Loucy (cell line): Measurements from ENCODE around the gene INPP4B.

Source experiments
- H2AFZ ChIP-seq: fragments of 200-600 bp; sonication (generic); 2 replicates; pipeline ENCODE4 v1.6.0; 2016; ENCODE audit warnings: antibody characterized with exemption, mild to moderate bottlenecking, low read length, moderate library complexity
- H3F3A ChIP-seq: fragments of 200-600 bp; 2 replicates; pipeline ENCODE4 v1.6.0; 2016; ENCODE audit warnings: antibody characterized with exemption, low read depth, mild to moderate bottlenecking
- H3K27me3 ChIP-seq: fragments of 200-600 bp; sonication (generic); 2 replicates; pipeline ENCODE4 v1.6.1; 2014; ENCODE audit warnings: low read length, mild to moderate bottlenecking; ENCODE audit not compliant: insufficient read depth, poor library complexity, severe bottlenecking
- H3K36me3 ChIP-seq: fragments of 200-600 bp; sonication (generic); 2 replicates; pipeline ENCODE4 v1.6.1; 2016; ENCODE audit warnings: low read length; ENCODE audit not compliant: insufficient read depth
- H3K4me1 ChIP-seq: fragments of 200-600 bp; sonication (generic); 2 replicates; pipeline ENCODE4 v1.5.1; 2014; ENCODE audit warnings: low read length, mild to moderate bottlenecking; ENCODE audit not compliant: insufficient read depth, poor library complexity, severe bottlenecking
- H3K4me2 ChIP-seq: fragments of 200-600 bp; sonication (generic); 2 replicates; pipeline ENCODE4 v1.6.0; 2014; ENCODE audit warnings: antibody characterized with exemption, low read length, low read depth, mild to moderate bottlenecking; ENCODE audit not compliant: poor library complexity, severe bottlenecking
- H3K4me3 ChIP-seq: fragments of 200-600 bp; sonication (generic); 2 replicates; pipeline ENCODE4 v1.5.1; 2014; ENCODE audit warnings: low read length, mild to moderate bottlenecking, mixed read lengths; ENCODE audit not compliant: poor library complexity, severe bottlenecking
- H3K79me2 ChIP-seq: fragments of 200-600 bp; sonication (generic); 2 replicates; pipeline ENCODE4 v1.6.1; 2014; ENCODE audit warnings: low read length; ENCODE audit not compliant: insufficient read depth
- H3K9ac ChIP-seq: fragments of 200-600 bp; sonication (generic); 2 replicates; pipeline ENCODE4 v1.6.0; 2014; ENCODE audit warnings: mild to moderate bottlenecking, low read depth, low read length, moderate library complexity; ENCODE audit not compliant: poor library complexity, severe bottlenecking
- H3K9me2 ChIP-seq: fragments of 200-600 bp; sonication (generic); replicated peaks from 2 replicates; pipeline ENCODE4 v1.6.1; 2016; ENCODE audit warnings: low read depth, low read length, mixed read lengths
- H3K9me3 ChIP-seq: fragments of 200-600 bp; sonication (generic); 2 replicates; pipeline ENCODE4 v1.6.1; 2014; ENCODE audit warnings: mild to moderate bottlenecking, antibody characterized with exemption, low read length, low read depth; ENCODE audit not compliant: insufficient read depth
- H4K20me1 ChIP-seq: fragments of 200-600 bp; sonication (generic); 2 replicates; pipeline ENCODE4 v1.6.0; 2014; ENCODE audit warnings: antibody characterized with exemption, low read length, mild to moderate bottlenecking; ENCODE audit not compliant: insufficient read depth, poor library complexity, severe bottlenecking
- CTCF ChIP-seq: fragments of 200-600 bp; sonication (generic); conservative IDR thresholded peaks from 2 replicates; pipeline ENCODE4 v1.5.1; 2014; ENCODE audit warnings: mild to moderate bottlenecking, antibody characterized with exemption, low read length
- EZH2phosphoT487 ChIP-seq: fragments of 200-600 bp; IDR thresholded peaks from 2 replicates; pipeline ENCODE4 v1.6.1; 2018; ENCODE audit warnings: antibody characterized with exemption, mild to moderate bottlenecking, moderate library complexity, borderline replicate concordance

INPP4B gene

GRCh38 chr4:142500966-142501365 lies 345.1 kb downstream of the INPP4B start:
- no peaks in the 10 kb centered on the region for H3F3A ChIP-seq
- no peak overlapping the region for H3K9ac ChIP-seq
- no peak for TF ChIP-seq EZH2phosphoT487
- H3K4me1 ChIP-seq, result no peaks in the 10 kb centered on the region
- no peaks in the 10 kb centered on the region for H3K36me3 ChIP-seq
- H3K79me2 ChIP-seq, result no peaks in the 10 kb centered on the region
- H4K20me1 ChIP-seq, result no peaks in the 10 kb centered on the region
- no peaks in the 10 kb centered on the region for H3K27me3 ChIP-seq
- no peaks in the 10 kb centered on the region for H3K9me3 ChIP-seq
- H3K9me2 ChIP-seq, result no peaks in the 10 kb centered on the region
- no peak overlapping the region for H3K4me2 ChIP-seq
- no peak overlapping the region for H3K4me3 ChIP-seq
- no peak overlapping the region for H2AFZ ChIP-seq

- Histone ChIP-seq H3K4me1 (no peaks in the 10 kb centered on the region), H3K4me3 (no peak overlapping the region), H3F3A (no peaks in the 10 kb centered on the region), H3K79me2 (no peaks in the 10 kb centered on the region), H3K4me2 (no peak overlapping the region), H3K36me3 (no peaks in the 10 kb centered on the region), H3K9me2 (no peaks in the 10 kb centered on the region), H4K20me1 (no peaks in the 10 kb centered on the region), H3K27me3 (no peaks in the 10 kb centered on the region), H3K9ac (no peak overlapping the region), H3K9me3 (no peaks in the 10 kb centered on the region), H2AFZ (no peak overlapping the region)
- TF ChIP-seq EZH2phosphoT487 (no peak), CTCF (no peak)
Observed at GRCh38 chr4:142497606-142498005, 348.5 kb downstream of the INPP4B start.

GRCh38 chr4:142493255-142494110 lies 352.6 kb downstream of the INPP4B start:
- no peaks in the 10 kb centered on the region for H3K4me1 ChIP-seq
- no peaks in the 10 kb centered on the region for H4K20me1 ChIP-seq
- no peaks in the 10 kb centered on the region for H3K9me3 ChIP-seq
- TF ChIP-seq EZH2phosphoT487, result no peak
- TF ChIP-seq CTCF, result no peak; the same call in 1 of the 2 replicates
- H2AFZ ChIP-seq, result no peak overlapping the region
- no peaks in the 10 kb centered on the region for H3K9me2 ChIP-seq
- H3K4me2 ChIP-seq, result no peak overlapping the region
- H3K36me3 ChIP-seq, result no peaks in the 10 kb centered on the region
- H3K9ac ChIP-seq, result no peak overlapping the region
- H3K4me3 ChIP-seq, result no peak overlapping the region
- H3K79me2 ChIP-seq, result no peaks in the 10 kb centered on the region
- H3K27me3 ChIP-seq, result no peaks in the 10 kb centered on the region
- H3F3A ChIP-seq, result no peaks in the 10 kb centered on the region

GRCh38 chr4:142485452-142485851 lies 360.6 kb downstream of the INPP4B start:
- no peak overlapping the region for H2AFZ ChIP-seq
- no peaks in the 10 kb centered on the region for H4K20me1 ChIP-seq
- H3K9ac ChIP-seq, result no peak overlapping the region
- H3K27me3 ChIP-seq, result no peaks in the 10 kb centered on the region
- H3K9me2 ChIP-seq, result no peaks in the 10 kb centered on the region
- H3K4me1 ChIP-seq, result peaks cover 5% of the 10 kb centered on the region
- no peak overlapping the region for H3K4me3 ChIP-seq
- H3K9me3 ChIP-seq, result no peaks in the 10 kb centered on the region
- H3K79me2 ChIP-seq, result no peaks in the 10 kb centered on the region
- no peaks in the 10 kb centered on the region for H3F3A ChIP-seq
- no peaks in the 10 kb centered on the region for H3K36me3 ChIP-seq
- no peak for TF ChIP-seq EZH2phosphoT487
- TF ChIP-seq CTCF, result no peak
- no peak overlapping the region for H3K4me2 ChIP-seq
